NT2/D1 (cell line): ENCODE results near the gene TEF.

Source experiments
- DNase-seq: peaks from one replicate; pipeline ENCODE4 v3.0.0-alpha.2; 2011; ENCODE audit warnings: low read depth, low spot score
- H3K27me3 ChIP-seq: 2 replicates; pipeline ENCODE4 v1.6.0; 2011; ENCODE audit warnings: mild to moderate bottlenecking; ENCODE audit not compliant: insufficient read length, insufficient read depth
- H3K36me3 ChIP-seq: 2 replicates; pipeline ENCODE4 v1.6.1; 2011; ENCODE audit warnings: mild to moderate bottlenecking, low read length, mixed read lengths; ENCODE audit not compliant: insufficient read depth, insufficient read length
- H3K4me1 ChIP-seq: 2 replicates; pipeline ENCODE4 v1.5.1; 2011; ENCODE audit not compliant: insufficient read depth, insufficient read length
- H3K4me3 ChIP-seq: 2 replicates; pipeline ENCODE4 v1.5.1; 2011; ENCODE audit warnings: low read depth; ENCODE audit not compliant: insufficient read length
- H3K9ac ChIP-seq: 2 replicates; pipeline ENCODE4 v1.6.0; 2011; ENCODE audit warnings: low read depth; ENCODE audit not compliant: insufficient read length
- H3K9me3 ChIP-seq: 2 replicates; pipeline ENCODE4 v1.5.1; 2011; ENCODE audit warnings: mild to moderate bottlenecking, low read length; ENCODE audit not compliant: insufficient read depth
- SUZ12 ChIP-seq: IDR thresholded peaks from 2 replicates; pipeline ENCODE4 v1.6.1; 2011; ENCODE audit not compliant: insufficient read length, insufficient read depth; ENCODE audit errors: extremely low read depth
- YY1 ChIP-seq: IDR thresholded peaks from 2 replicates; pipeline ENCODE4 v1.6.1; 2011; ENCODE audit not compliant: insufficient read length, insufficient read depth
- ZNF274 ChIP-seq: IDR thresholded peaks from 2 replicates; pipeline ENCODE4 v1.6.1; 2011; ENCODE audit warnings: mild to moderate bottlenecking, low read depth, low read length

The TEF gene

GRCh38 chr22:41403532-41404318, 22.0 kb downstream of the TEF start:
- Histone ChIP-seq H3K4me3 (no peak overlapping the region), H3K9ac (peak overlapping the region; percentile 42), H3K27me3 (no peaks in the 10 kb centered on the region), H3K9me3 (no peaks in the 10 kb centered on the region), H3K4me1 (peaks cover 7% of the 10 kb centered on the region), H3K36me3 (no peaks in the 10 kb centered on the region)
- peak; percentile 61 for DNase-seq
- TF ChIP-seq SUZ12 (no peak), ZNF274 (no peak), YY1 (no peak)

GRCh38 chr22:41405588-41405987, 23.8 kb downstream of the TEF start:
- DNase-seq: no peak
- Histone ChIP-seq H3K9ac (no peak overlapping the region), H3K9me3 (no peaks in the 10 kb centered on the region), H3K4me3 (no peak overlapping the region), H3K27me3 (no peaks in the 10 kb centered on the region), H3K4me1 (peaks cover 2% of the 10 kb centered on the region), H3K36me3 (no peaks in the 10 kb centered on the region)
- no peak for TF ChIP-seq ZNF274
- no peak for TF ChIP-seq YY1
- no peak for TF ChIP-seq SUZ12

- Histone ChIP-seq H3K36me3 (no peaks in the 10 kb centered on the region), H3K4me1 (peaks cover 8% of the 10 kb centered on the region), H3K4me3 (no peak overlapping the region), H3K27me3 (no peaks in the 10 kb centered on the region), H3K9ac (no peak overlapping the region), H3K9me3 (no peaks in the 10 kb centered on the region)
- TF ChIP-seq YY1 (no peak), SUZ12 (no peak), ZNF274 (no peak)
- DNase-seq: no peak
Measured at GRCh38 chr22:41406410-41406809, 24.7 kb downstream of the TEF start.

- Histone ChIP-seq H3K4me1 (peaks cover 6% of the 10 kb centered on the region), H3K27me3 (no peaks in the 10 kb centered on the region), H3K36me3 (no peaks in the 10 kb centered on the region), H3K9ac (no peak overlapping the region), H3K4me3 (no peak overlapping the region), H3K9me3 (no peaks in the 10 kb centered on the region)
- TF ChIP-seq YY1: no peak
- TF ChIP-seq ZNF274: no peak
- no peak for TF ChIP-seq SUZ12
- no peak for DNase-seq
Measured at GRCh38 chr22:41407433-41407832, 25.7 kb downstream of the TEF start.

- no peaks in the 10 kb centered on the region for H3K36me3 ChIP-seq
- H3K9ac ChIP-seq: no peak overlapping the region
- no peaks in the 10 kb centered on the region for H3K27me3 ChIP-seq
- TF ChIP-seq ZNF274 (no peak), SUZ12 (no peak), YY1 (no peak)
- peaks cover 6% of the 10 kb centered on the region for H3K4me1 ChIP-seq
- DNase-seq: no peak
- H3K9me3 ChIP-seq: no peaks in the 10 kb centered on the region
- no peak overlapping the region for H3K4me3 ChIP-seq
Measured at GRCh38 chr22:41408665-41409064, 26.9 kb downstream of the TEF start.

- H3K4me1 ChIP-seq: peaks cover 9% of the 10 kb centered on the region
- H3K9ac ChIP-seq: no peak overlapping the region
Measured at GRCh38 chr22:41410311-41410751, 28.6 kb downstream of the TEF start.

GRCh38 chr22:41411021-41411851, 29.5 kb downstream of the TEF start:
- Histone ChIP-seq H3K36me3 (peaks cover 3% of the 10 kb centered on the region), H3K27me3 (no peaks in the 10 kb centered on the region), H3K4me1 (peaks cover 12% of the 10 kb centered on the region), H3K9ac (peak overlapping the region; percentile 8), H3K9me3 (no peaks in the 10 kb centered on the region), H3K4me3 (no peak overlapping the region)
- no peak for DNase-seq
- TF ChIP-seq YY1 (no peak), ZNF274 (no peak), SUZ12 (no peak)

More at GRCh38 chr22:41410311-41410751, 28.6 kb downstream of the TEF start:
- H3K36me3 ChIP-seq: no peaks in the 10 kb centered on the region
- H3K9me3 ChIP-seq: no peaks in the 10 kb centered on the region
- H3K27me3 ChIP-seq: no peaks in the 10 kb centered on the region
- no peak for DNase-seq
- TF ChIP-seq YY1 (no peak), ZNF274 (no peak), SUZ12 (no peak)
- H3K4me3 ChIP-seq: no peak overlapping the region
